ENCODE data around the gene HTR4. TPM values are rescaled to one million over a fixed set of nuclear protein-coding genes. Genes with fewer than 3 reads are reported as not detected.

The HTR4 gene
- not detected for total RNA-seq

GRCh38 chr5:148653836-148654781 lies at the start of gene HTR4:
TSS of gene HTR4 (minus strand) at chr5:148654527. CDS start at chr5:148637014, 17,513 bp downstream.
- DNase-seq, result no peak
- H3K4me1 Mint-ChIP-seq, result no peaks in the 10 kb centered on the region
- H3K4me3 Mint-ChIP-seq, result no peak within 1 kb of the TSS
- H3K36me3 Mint-ChIP-seq (ENCODE audit: low read depth), result no peaks in the 10 kb centered on the region
- CTCF ChIA-PET, result no interaction called here
- POLR2A ChIA-PET, result no interaction called here
- H3K27me3 Mint-ChIP-seq, result peaks cover 46% of the 10 kb centered on the region
- no peaks in the 10 kb centered on the region for H3K9me3 Mint-ChIP-seq
- H3K27ac Mint-ChIP-seq, result no peak within 1 kb of the TSS

GRCh38 chr5:148702019-148702596 lies 47.8 kb upstream of the HTR4 start:
- H3K27me3 Mint-ChIP-seq, result peaks cover 8% of the 10 kb centered on the region
- no peak for DNase-seq
- peaks cover 4% of the 10 kb centered on the region for H3K9me3 Mint-ChIP-seq
- no peaks in the 10 kb centered on the region for H3K4me1 Mint-ChIP-seq
- no peak overlapping the region for H3K27ac Mint-ChIP-seq
- ChIA-PET POLR2A (no interaction called here), CTCF (interaction anchor here (1.9 kb wide), 1 partner anchor 29 kb away, joined by 10 read pairs; no protein-coding TSS in a partner anchor)
- no peak overlapping the region for H3K4me3 Mint-ChIP-seq
- no peaks in the 10 kb centered on the region for H3K36me3 Mint-ChIP-seq (ENCODE audit: low read depth)

- no peak for DNase-seq
- Mint-ChIP-seq H3K9me3 (peaks cover 4% of the 10 kb centered on the region), H3K4me1 (no peaks in the 10 kb centered on the region), H3K4me3 (no peak overlapping the region), H3K27ac (no peak overlapping the region), H3K27me3 (peaks cover 8% of the 10 kb centered on the region), H3K36me3 (ENCODE audit: low read depth) (no peaks in the 10 kb centered on the region)
- CTCF ChIA-PET, result interaction anchor here (1.0 kb wide), 1 partner anchor 33 kb away, joined by 3 read pairs; no protein-coding TSS in a partner anchor
- POLR2A ChIA-PET, result no interaction called here
Measured at GRCh38 chr5:148699028-148699427, 44.7 kb upstream of the HTR4 start.

GRCh38 chr5:148697809-148698196 lies 43.5 kb upstream of the HTR4 start:
- Mint-ChIP-seq H3K27me3 (peaks cover 6% of the 10 kb centered on the region), H3K9me3 (peaks cover 4% of the 10 kb centered on the region), H3K36me3 (ENCODE audit: low read depth) (no peaks in the 10 kb centered on the region), H3K4me3 (no peak overlapping the region), H3K4me1 (no peaks in the 10 kb centered on the region), H3K27ac (no peak overlapping the region)
- CTCF ChIA-PET, result no interaction called here
- no peak for DNase-seq
- POLR2A ChIA-PET, result no interaction called here

GRCh38 chr5:148697180-148697808 lies 43.0 kb upstream of the HTR4 start:
- no peaks in the 10 kb centered on the region for H3K4me1 Mint-ChIP-seq
- no peak for DNase-seq
- no peak overlapping the region for H3K4me3 Mint-ChIP-seq
- ChIA-PET CTCF (no interaction called here), POLR2A (no interaction called here)
- H3K9me3 Mint-ChIP-seq, result peaks cover 4% of the 10 kb centered on the region
- H3K27me3 Mint-ChIP-seq, result peaks cover 5% of the 10 kb centered on the region
- H3K36me3 Mint-ChIP-seq (ENCODE audit: low read depth), result no peaks in the 10 kb centered on the region
- no peak overlapping the region for H3K27ac Mint-ChIP-seq

GRCh38 chr5:148696187-148697036 lies 42.1 kb upstream of the HTR4 start:
- no peaks in the 10 kb centered on the region for H3K9me3 Mint-ChIP-seq
- no peaks in the 10 kb centered on the region for H3K4me1 Mint-ChIP-seq

GRCh38 chr5:148690945-148691344 lies 36.6 kb upstream of the HTR4 start:
- Mint-ChIP-seq H3K27me3 (peaks cover 6% of the 10 kb centered on the region), H3K4me1 (no peaks in the 10 kb centered on the region), H3K36me3 (ENCODE audit: low read depth) (no peaks in the 10 kb centered on the region), H3K9me3 (no peaks in the 10 kb centered on the region), H3K4me3 (no peak overlapping the region), H3K27ac (no peak overlapping the region)
- DNase-seq, result no peak
- POLR2A ChIA-PET, result no interaction called here
- CTCF ChIA-PET, result interaction anchor here (1.0 kb wide), 1 partner anchor 40 kb away, joined by 3 read pairs; no protein-coding TSS in a partner anchor

More at GRCh38 chr5:148696187-148697036, 42.1 kb upstream of the HTR4 start:
- Mint-ChIP-seq H3K27ac (no peak overlapping the region), H3K27me3 (peaks cover 1% of the 10 kb centered on the region), H3K4me3 (no peak overlapping the region), H3K36me3 (ENCODE audit: low read depth) (no peaks in the 10 kb centered on the region)
- CTCF ChIA-PET, result interaction anchor here (1.0 kb wide), 1 partner anchor 35 kb away, joined by 3 read pairs; no protein-coding TSS in a partner anchor
- POLR2A ChIA-PET, result no interaction called here
- no peak for DNase-seq

- no peak overlapping the region for H3K27ac Mint-ChIP-seq
- CTCF ChIA-PET, result interaction anchor here (1.0 to 1.2 kb wide), 2 partner anchors 38 to 44 kb away, joined by 3 read pairs; no protein-coding TSS in a partner anchor
- no peak for DNase-seq
- H3K27me3 Mint-ChIP-seq, result peaks cover 6% of the 10 kb centered on the region
- no peaks in the 10 kb centered on the region for H3K36me3 Mint-ChIP-seq (ENCODE audit: low read depth)
- no peak overlapping the region for H3K4me3 Mint-ChIP-seq
- peaks cover 4% of the 10 kb centered on the region for H3K4me1 Mint-ChIP-seq
- H3K9me3 Mint-ChIP-seq, result no peaks in the 10 kb centered on the region
- POLR2A ChIA-PET, result no interaction called here
Measured at GRCh38 chr5:148688787-148689186, 34.5 kb upstream of the HTR4 start.

- Mint-ChIP-seq H3K27me3 (peaks cover 9% of the 10 kb centered on the region), H3K9me3 (no peaks in the 10 kb centered on the region), H3K4me3 (no peak overlapping the region), H3K4me1 (peaks cover 4% of the 10 kb centered on the region), H3K27ac (no peak overlapping the region), H3K36me3 (ENCODE audit: low read depth) (no peaks in the 10 kb centered on the region)
- no peak for DNase-seq
- ChIA-PET CTCF (interaction anchor here (1.0 to 1.2 kb wide), 4 partner anchors 39 to 287 kb away, joined by 3 to 6 read pairs (median 3); no protein-coding TSS in a partner anchor), POLR2A (interaction anchor here (0.6 kb wide), 1 partner anchor 38 kb away, joined by 3 read pairs; no protein-coding TSS in a partner anchor)
Measured at GRCh38 chr5:148687871-148688270, 33.5 kb upstream of the HTR4 start.

- H3K36me3 Mint-ChIP-seq (ENCODE audit: low read depth), result no peaks in the 10 kb centered on the region
- CTCF ChIA-PET, result interaction anchor here (1.1 to 1.2 kb wide), 2 partner anchors 43 to 286 kb away, joined by 3 to 6 read pairs; no protein-coding TSS in a partner anchor
- POLR2A ChIA-PET, result no interaction called here
- peaks cover 9% of the 10 kb centered on the region for H3K27me3 Mint-ChIP-seq
- H3K4me3 Mint-ChIP-seq, result no peak overlapping the region
- DNase-seq, result no peak
- peaks cover 4% of the 10 kb centered on the region for H3K4me1 Mint-ChIP-seq
- no peaks in the 10 kb centered on the region for H3K9me3 Mint-ChIP-seq
- no peak overlapping the region for H3K27ac Mint-ChIP-seq
Measured at GRCh38 chr5:148687427-148687826, 33.1 kb upstream of the HTR4 start.

GRCh38 chr5:148686660-148687059 lies 32.3 kb upstream of the HTR4 start:
- Mint-ChIP-seq H3K9me3 (no peaks in the 10 kb centered on the region), H3K27me3 (peaks cover 9% of the 10 kb centered on the region), H3K27ac (no peak overlapping the region), H3K4me3 (no peak overlapping the region), H3K36me3 (ENCODE audit: low read depth) (no peaks in the 10 kb centered on the region), H3K4me1 (peaks cover 4% of the 10 kb centered on the region)
- no peak for DNase-seq
- ChIA-PET CTCF (interaction anchor here (1.2 kb wide), 1 partner anchor 44 kb away, joined by 6 read pairs; no protein-coding TSS in a partner anchor), POLR2A (no interaction called here)

GRCh38 chr5:148685520-148686134 lies 31.3 kb upstream of the HTR4 start:
- H3K36me3 Mint-ChIP-seq (ENCODE audit: low read depth), result no peaks in the 10 kb centered on the region

More at GRCh38 chr5:148685520-148686134, 31.3 kb upstream of the HTR4 start:
- Mint-ChIP-seq H3K4me3 (no peak overlapping the region), H3K27ac (no peak overlapping the region), H3K27me3 (peaks cover 4% of the 10 kb centered on the region), H3K4me1 (peaks cover 4% of the 10 kb centered on the region), H3K9me3 (no peaks in the 10 kb centered on the region)
- ChIA-PET CTCF (interaction anchor here (0.7 kb wide), 1 partner anchor 21 kb away, joined by 3 read pairs; no protein-coding TSS in a partner anchor), POLR2A (no interaction called here)
- no peak for DNase-seq

Measured in activated CD4-positive, alpha-beta memory T cell treated with anti-CD3 and anti-CD28 coated beads, Interleukin-2, amount 10 ng/mL, durations not matched to agents 7 days and 5 days (primary cell).